ENCODE data around the gene C8B.

C8B gene

GRCh38 chr1:56933161-56933560 lies 32.7 kb downstream of the C8B start:
- ChIA-PET CTCF (interaction anchor here (1.0 kb wide), 1 partner anchor 30 kb away, joined by 3 read pairs; no protein-coding TSS in a partner anchor), POLR2A (no interaction called here)
- DNase-seq (ENCODE audit: low read depth, low spot score) = no peak
- no peak overlapping the region for H3K4me3 ChIP-seq (ENCODE audit: low read depth, low read length)
- no peak for TF ChIP-seq CTCF (IDR thresholded peaks at IDR 0.05; ENCODE audit: insufficient read depth, low read length, missing control alignments)

- CTCF ChIA-PET = no interaction called here
- no peak for TF ChIP-seq CTCF (IDR thresholded peaks at IDR 0.05; ENCODE audit: insufficient read depth, low read length, missing control alignments)
- DNase-seq (ENCODE audit: low read depth, low spot score) = no peak
- POLR2A ChIA-PET = no interaction called here
- no peak overlapping the region for H3K4me3 ChIP-seq (ENCODE audit: low read depth, low read length)
Observed at GRCh38 chr1:56931686-56932085, 34.1 kb downstream of the C8B start.

- ChIA-PET CTCF (no interaction called here), POLR2A (no interaction called here)
- DNase-seq (ENCODE audit: low read depth, low spot score) = no peak
- H3K4me3 ChIP-seq (ENCODE audit: low read depth, low read length) = no peak overlapping the region
- TF ChIP-seq CTCF (IDR thresholded peaks at IDR 0.05; ENCODE audit: insufficient read depth, low read length, missing control alignments) = no peak
Observed at GRCh38 chr1:56931211-56931610, 34.6 kb downstream of the C8B start.

GRCh38 chr1:56929492-56929891 lies 36.3 kb downstream of the C8B start:
- DNase-seq (ENCODE audit: low read depth, low spot score) = no peak
- ChIA-PET CTCF (no interaction called here), POLR2A (no interaction called here)
- TF ChIP-seq CTCF (IDR thresholded peaks at IDR 0.05; ENCODE audit: insufficient read depth, low read length, missing control alignments) = no peak
- H3K4me3 ChIP-seq (ENCODE audit: low read depth, low read length) = no peak overlapping the region

GRCh38 chr1:56927986-56928385 lies 37.8 kb downstream of the C8B start:
- CTCF ChIA-PET = no interaction called here
- DNase-seq (ENCODE audit: low read depth, low spot score) = no peak
- H3K4me3 ChIP-seq (ENCODE audit: low read depth, low read length) = no peak overlapping the region
- POLR2A ChIA-PET = no interaction called here
- TF ChIP-seq CTCF (IDR thresholded peaks at IDR 0.05; ENCODE audit: insufficient read depth, low read length, missing control alignments) = no peak

- TF ChIP-seq CTCF (IDR thresholded peaks at IDR 0.05; ENCODE audit: insufficient read depth, low read length, missing control alignments) = no peak
- DNase-seq (ENCODE audit: low read depth, low spot score) = no peak
- H3K4me3 ChIP-seq (ENCODE audit: low read depth, low read length) = no peak overlapping the region
- POLR2A ChIA-PET = no interaction called here
- CTCF ChIA-PET = no interaction called here
Observed at GRCh38 chr1:56927171-56927570, 38.6 kb downstream of the C8B start.

Data from AG04449 (cell line).